ENCODE measurements around the gene SND1.

SND1 gene

GRCh38 chr7:127998671-127999070 lies 346.7 kb downstream of the SND1 start:
- TF ChIP-seq ELF4 (IDR thresholded peaks at IDR 0.05) (no peak), L3MBTL2 (conservative IDR thresholded peaks at IDR 0.05) (no peak), FOXM1 (IDR thresholded peaks at IDR 0.05; ENCODE audit: borderline replicate concordance) (no peak), NFRKB (IDR thresholded peaks at IDR 0.05) (no peak), SUZ12 (IDR thresholded peaks at IDR 0.05) (no peak), LEF1 (IDR thresholded peaks at IDR 0.05; ENCODE audit: borderline replicate concordance) (no peak), ARNT (IDR thresholded peaks at IDR 0.05) (no peak), ZNF384 (IDR thresholded peaks at IDR 0.05) (no peak), HDGF (IDR thresholded peaks at IDR 0.05; ENCODE audit: borderline replicate concordance) (no peak), SP1 (IDR thresholded peaks at IDR 0.05) (no peak), CTBP1 (IDR thresholded peaks at IDR 0.05; ENCODE audit: borderline replicate concordance) (no peak), FOXA1 (IDR thresholded peaks at IDR 0.05) (no peak), FOXK2 (IDR thresholded peaks at IDR 0.05) (no peak), TARDBP (IDR thresholded peaks at IDR 0.05) (no peak), BHLHE40 (IDR thresholded peaks at IDR 0.05; ENCODE audit: borderline replicate concordance) (no peak), PKNOX1 (IDR thresholded peaks at IDR 0.05) (no peak)
- POLR2A ChIA-PET, result no interaction called here
- no peak for DNase-seq (ENCODE audit: extremely low spot score)
- CTCF ChIA-PET, result no interaction called here

- POLR2A ChIA-PET, result interaction anchor here (1.0 kb wide), 1 partner anchor 11 kb away, joined by 3 read pairs; no protein-coding TSS in a partner anchor
- TF ChIP-seq FOXM1 (IDR thresholded peaks at IDR 0.05; ENCODE audit: borderline replicate concordance), result no peak
- TF ChIP-seq CTBP1 (IDR thresholded peaks at IDR 0.05; ENCODE audit: borderline replicate concordance), result no peak
- TF ChIP-seq BHLHE40 (IDR thresholded peaks at IDR 0.05; ENCODE audit: borderline replicate concordance), result no peak
- TF ChIP-seq ARNT (IDR thresholded peaks at IDR 0.05), result no peak
- TF ChIP-seq FOXK2 (IDR thresholded peaks at IDR 0.05), result no peak
- no peak for TF ChIP-seq TARDBP (IDR thresholded peaks at IDR 0.05)
These were observed 348.1 kb downstream of the SND1 start for GRCh38 chr7:128000048-128000447.

GRCh38 chr7:128000854-128001265 lies 348.9 kb downstream of the SND1 start:
- ChIA-PET POLR2A (no interaction called here), CTCF (no interaction called here)
- no peak for TF ChIP-seq FOXM1 (IDR thresholded peaks at IDR 0.05; ENCODE audit: borderline replicate concordance)
- no peak for TF ChIP-seq CTBP1 (IDR thresholded peaks at IDR 0.05; ENCODE audit: borderline replicate concordance)
- no peak for TF ChIP-seq SP1 (IDR thresholded peaks at IDR 0.05)
- TF ChIP-seq TARDBP (IDR thresholded peaks at IDR 0.05), result no peak
- no peak for TF ChIP-seq L3MBTL2 (conservative IDR thresholded peaks at IDR 0.05)
- TF ChIP-seq FOXA1 (IDR thresholded peaks at IDR 0.05), result no peak
- TF ChIP-seq HDGF (IDR thresholded peaks at IDR 0.05; ENCODE audit: borderline replicate concordance), result no peak
- TF ChIP-seq FOXK2 (IDR thresholded peaks at IDR 0.05), result no peak
- no peak for TF ChIP-seq ARNT (IDR thresholded peaks at IDR 0.05)
- no peak for TF ChIP-seq NFRKB (IDR thresholded peaks at IDR 0.05)
- no peak for TF ChIP-seq PKNOX1 (IDR thresholded peaks at IDR 0.05)
- no peak for TF ChIP-seq BHLHE40 (IDR thresholded peaks at IDR 0.05; ENCODE audit: borderline replicate concordance)
- TF ChIP-seq SUZ12 (IDR thresholded peaks at IDR 0.05), result no peak
- TF ChIP-seq ELF4 (IDR thresholded peaks at IDR 0.05), result no peak
- no peak for TF ChIP-seq LEF1 (IDR thresholded peaks at IDR 0.05; ENCODE audit: borderline replicate concordance)
- TF ChIP-seq ZNF384 (IDR thresholded peaks at IDR 0.05), result no peak
- no peak for DNase-seq (ENCODE audit: extremely low spot score)

More at GRCh38 chr7:128000048-128000447, 348.1 kb downstream of the SND1 start:
- CTCF ChIA-PET, result interaction anchor here (0.8 kb wide), 1 partner anchor 12 kb away, joined by 3 read pairs; no protein-coding TSS in a partner anchor
- no peak for DNase-seq (ENCODE audit: extremely low spot score)

- POLR2A ChIA-PET, result no interaction called here
- TF ChIP-seq NFRKB (IDR thresholded peaks at IDR 0.05) (no peak), ZNF384 (IDR thresholded peaks at IDR 0.05) (no peak), CTBP1 (IDR thresholded peaks at IDR 0.05; ENCODE audit: borderline replicate concordance) (no peak), FOXA1 (IDR thresholded peaks at IDR 0.05) (no peak), ELF4 (IDR thresholded peaks at IDR 0.05) (no peak), HDGF (IDR thresholded peaks at IDR 0.05; ENCODE audit: borderline replicate concordance) (no peak), FOXK2 (IDR thresholded peaks at IDR 0.05) (no peak), SP1 (IDR thresholded peaks at IDR 0.05) (no peak), SUZ12 (IDR thresholded peaks at IDR 0.05) (no peak), L3MBTL2 (conservative IDR thresholded peaks at IDR 0.05) (no peak)
- CTCF ChIA-PET, result no interaction called here
- no peak for DNase-seq (ENCODE audit: extremely low spot score)
These were observed 351.2 kb downstream of the SND1 start for GRCh38 chr7:128003167-128003566.

- ChIA-PET CTCF (no interaction called here), POLR2A (no interaction called here)
- TF ChIP-seq FOXM1 (IDR thresholded peaks at IDR 0.05; ENCODE audit: borderline replicate concordance), result no peak
- TF ChIP-seq ARNT (IDR thresholded peaks at IDR 0.05), result no peak
- no peak for TF ChIP-seq NFRKB (IDR thresholded peaks at IDR 0.05)
- no peak for TF ChIP-seq ZNF384 (IDR thresholded peaks at IDR 0.05)
- no peak for TF ChIP-seq FOXA1 (IDR thresholded peaks at IDR 0.05)
- no peak for TF ChIP-seq FOXK2 (IDR thresholded peaks at IDR 0.05)
- no peak for TF ChIP-seq SUZ12 (IDR thresholded peaks at IDR 0.05)
- no peak for TF ChIP-seq TARDBP (IDR thresholded peaks at IDR 0.05)
- no peak for TF ChIP-seq BHLHE40 (IDR thresholded peaks at IDR 0.05; ENCODE audit: borderline replicate concordance)
- no peak for TF ChIP-seq HDGF (IDR thresholded peaks at IDR 0.05; ENCODE audit: borderline replicate concordance)
- TF ChIP-seq CTBP1 (IDR thresholded peaks at IDR 0.05; ENCODE audit: borderline replicate concordance), result no peak
- no peak for TF ChIP-seq SP1 (IDR thresholded peaks at IDR 0.05)
- DNase-seq (ENCODE audit: extremely low spot score), result no peak
These were observed 351.8 kb downstream of the SND1 start for GRCh38 chr7:128003787-128004186.

GRCh38 chr7:128004623-128005022 lies 352.6 kb downstream of the SND1 start:
- DNase-seq (ENCODE audit: extremely low spot score), result no peak
- ChIA-PET CTCF (no interaction called here), POLR2A (no interaction called here)
- TF ChIP-seq ZNF384 (IDR thresholded peaks at IDR 0.05), result no peak

- POLR2A ChIA-PET, result no interaction called here
- CTCF ChIA-PET, result no interaction called here
- DNase-seq (ENCODE audit: extremely low spot score), result no peak
- TF ChIP-seq FOXA1 (IDR thresholded peaks at IDR 0.05) (no peak), FOXK2 (IDR thresholded peaks at IDR 0.05) (no peak), ARNT (IDR thresholded peaks at IDR 0.05) (no peak), CTBP1 (IDR thresholded peaks at IDR 0.05; ENCODE audit: borderline replicate concordance) (no peak), L3MBTL2 (conservative IDR thresholded peaks at IDR 0.05) (no peak)
These were observed 353.1 kb downstream of the SND1 start for GRCh38 chr7:128005117-128005516.
